Brain microvascular endothelial cell (primary cell): ENCODE measurements around the gene NXNL2.

Experiments
- DNase-seq: peaks from one replicate; pipeline ENCODE4 v3.0.0-alpha.2; 2020
- H3K27ac ChIP-seq: fragments of 250-450 bp; sonication (Bioruptor Pico); 2 replicates; pipeline ENCODE4 v1.5.1; 2020; ENCODE audit warnings: mild to moderate bottlenecking, moderate library complexity
- H3K27me3 ChIP-seq: fragments of 250-450 bp; sonication (Bioruptor Pico); replicated peaks from 2 replicates; pipeline ENCODE4 v1.5.1; 2020; ENCODE audit warnings: mild to moderate bottlenecking
- H3K36me3 ChIP-seq: fragments of 250-450 bp; sonication (Bioruptor Pico); replicated peaks from 2 replicates; pipeline ENCODE4 v1.5.1; 2020; ENCODE audit warnings: mild to moderate bottlenecking
- H3K4me3 ChIP-seq: 2 replicates; pipeline ENCODE4 v1.5.1; 2011; ENCODE audit warnings: low read depth, mild to moderate bottlenecking, control low read depth, low read length, moderate library complexity
- CTCF ChIP-seq: IDR thresholded peaks from 2 replicates; pipeline ENCODE4 v1.5.1; 2011; ENCODE audit warnings: low read depth, mild to moderate bottlenecking, moderate library complexity, low read length, control low read depth, inconsistent platforms; ENCODE audit errors: missing control alignments
- in situ Hi-C: cut with HindIII; loops from 2 replicates; pipeline ENCODE4 v1.10.0; 2017; ENCODE audit warnings: low sequenced_read_pairs, low pct_ligation_motif_present

Gene NXNL2

GRCh38 chr9:88511906-88512305 lies 23.1 kb upstream of the NXNL2 start:
- no peak overlapping the region for H3K4me3 ChIP-seq
- in situ Hi-C loops = no loop called here
- no peak overlapping the region for H3K27ac ChIP-seq
- DNase-seq = no peak
- H3K27me3 ChIP-seq = no peaks in the 10 kb centered on the region
- H3K36me3 ChIP-seq = no peaks in the 10 kb centered on the region
- no peak for TF ChIP-seq CTCF

- no peak overlapping the region for H3K4me3 ChIP-seq
- in situ Hi-C loops = no loop called here
- no peaks in the 10 kb centered on the region for H3K27me3 ChIP-seq
- H3K27ac ChIP-seq = no peak overlapping the region
- DNase-seq = no peak
- no peak for TF ChIP-seq CTCF
- H3K36me3 ChIP-seq = no peaks in the 10 kb centered on the region
Measured at GRCh38 chr9:88514247-88514646, 20.7 kb upstream of the NXNL2 start.

GRCh38 chr9:88521308-88521707 lies 13.7 kb upstream of the NXNL2 start:
- H3K27me3 ChIP-seq = no peaks in the 10 kb centered on the region
- in situ Hi-C loops = no loop called here
- no peak for DNase-seq

GRCh38 chr9:88522360-88522759 lies 12.6 kb upstream of the NXNL2 start:
- Histone ChIP-seq H3K4me3 (no peak overlapping the region), H3K27ac (no peak overlapping the region), H3K27me3 (no peaks in the 10 kb centered on the region), H3K36me3 (no peaks in the 10 kb centered on the region)
- DNase-seq = no peak
- TF ChIP-seq CTCF = no peak
- in situ Hi-C loops = no loop called here

More at GRCh38 chr9:88521308-88521707, 13.7 kb upstream of the NXNL2 start:
- Histone ChIP-seq H3K36me3 (no peaks in the 10 kb centered on the region), H3K4me3 (no peak overlapping the region), H3K27ac (no peak overlapping the region)
- TF ChIP-seq CTCF = no peak

GRCh38 chr9:88523056-88523455 lies 11.9 kb upstream of the NXNL2 start:
- no peak overlapping the region for H3K4me3 ChIP-seq
- DNase-seq = peak; percentile 41
- H3K27ac ChIP-seq = no peak overlapping the region
- no peak for TF ChIP-seq CTCF
- no peaks in the 10 kb centered on the region for H3K27me3 ChIP-seq
- in situ Hi-C loops = no loop called here
- no peaks in the 10 kb centered on the region for H3K36me3 ChIP-seq

GRCh38 chr9:88524911-88525310 lies 10.1 kb upstream of the NXNL2 start:
- Histone ChIP-seq H3K27me3 (no peaks in the 10 kb centered on the region), H3K4me3 (no peak overlapping the region), H3K36me3 (no peaks in the 10 kb centered on the region), H3K27ac (no peak overlapping the region)
- TF ChIP-seq CTCF = no peak
- no peak for DNase-seq
- in situ Hi-C loops = no loop called here
